HEK293T (cell line): ENCODE data around the gene FKBP1B.

Experiments
- BHLHE40 ChIP-seq: fragments of 450-650 bp; IDR thresholded peaks from 2 replicates; pipeline ENCODE4 v1.6.1; 2016; ENCODE audit warnings: mild to moderate bottlenecking, moderate library complexity, borderline replicate concordance
- ELF4 ChIP-seq: fragments of 450-650 bp; IDR thresholded peaks from 2 replicates; pipeline ENCODE4 v1.6.1; 2017; ENCODE audit warnings: antibody characterized with exemption
- FOXM1 ChIP-seq: fragments of 450-650 bp; IDR thresholded peaks from 2 replicates; pipeline ENCODE4 v1.6.1; 2017; ENCODE audit warnings: mild to moderate bottlenecking, borderline replicate concordance
- ZNF384 ChIP-seq: fragments of 450-650 bp; IDR thresholded peaks from 2 replicates; pipeline ENCODE4 v1.6.1; 2016

GRCh38 chr2:24009680-24010476, 39.7 kb upstream of the FKBP1B start, which contains the start of gene MFSD2B:
- TF ChIP-seq FOXM1 (no peak), ZNF384 (no peak), ELF4 (no peak), BHLHE40 (no peak)
